Psoas muscle (tissue), 8 donors: ENCODE results near the gene ITPK1. TPM values are rescaled to one million over a fixed set of nuclear protein-coding genes. Genes with fewer than 3 reads are reported as not detected.
A peak's percentile ranks its signal among the peaks of the same experiment; 100 is the strongest.

ENCODE experiments used
- ATAC-seq, 4 donors: fragments of 200-7000 bp; cut with Tn5 transposase; one replicate each; pipeline ENCODE4 v1.9.1; 2020; ENCODE audit warnings: moderate library complexity in 3 of 4, mild to moderate bottlenecking in 2 of 4
- DNase-seq, 2 donors: peaks; one replicate each; pipeline ENCODE4 v3.0.0-alpha.2; 2020
- H3K27ac ChIP-seq: fragments of 200-600 bp; one replicate; pipeline ENCODE4 v1.8.0; 2022
- H3K27me3 ChIP-seq, 3 donors: fragments of 200-600 bp in 1 of 3; one replicate each; pipeline versions ENCODE4 v1.6.1 to v1.8.0; 2013 to 2022; ENCODE audit warnings: low read length in 2 of 3, mild to moderate bottlenecking in 2 of 3, moderate library complexity in 1 of 3; ENCODE audit not compliant: insufficient read depth in 3 of 3
- H3K36me3 ChIP-seq, 2 donors: fragments of 200-600 bp in 1 of 2; one replicate each; pipeline versions ENCODE4 v1.6.1 to v1.8.0; 2013 to 2022; ENCODE audit warnings: low read depth in 1 of 2, mild to moderate bottlenecking in 1 of 2, moderate library complexity in 1 of 2; ENCODE audit not compliant: insufficient read depth in 1 of 2
- H3K4me1 ChIP-seq: fragments of 200-600 bp; one replicate; pipeline ENCODE4 v1.8.0; 2022
- H3K4me3 ChIP-seq: fragments of 200-600 bp; one replicate; pipeline ENCODE4 v1.8.0; 2022; ENCODE audit warnings: mild to moderate bottlenecking
- H3K9me3 ChIP-seq: fragments of 200-600 bp; one replicate; pipeline ENCODE4 v1.8.0; 2022
- CTCF ChIP-seq: fragments of 200-600 bp; IDR thresholded peaks from one replicate; pipeline ENCODE4 v1.8.0; 2022; ENCODE audit warnings: antibody characterized with exemption
- WGBS, 3 donors: extraction: QIAGEN DNeasy Blood & Tissue Kit; methylation state at CpG; one replicate each; pipeline versions ENCODE4 v1.1.6 to v1.1.7; 2013; 5-methylcytosine and 5-hydroxymethylcytosine counted together
- intact Hi-C, 2 donors: fragments of 100-400 bp; cut with DNase I; formaldehyde crosslinking; loops; one replicate each; pipeline versions ENCODE4 v1.11.0 to v1.14.2; 2022
- polyA plus RNA-seq, 3 donors: library from polyadenylated mRNA; stranded (reverse); fragments of 200-250 nt; gene quantifications; one replicate each; pipeline ENCODE4 v1.2.3, GENCODE V29; 2013
- total RNA-seq, 4 donors: library from RNA; stranded (reverse); fragmentation: NEBNext Ultra II Directional in 2 of 4; extraction: Animal tissue kit (Norgen Biotek cat#: 25700) in 2 of 4; gene quantifications; one replicate each; pipeline versions ENCODE4 v1.2.1 to v1.2.4, GENCODE V29; 2021 to 2023
- donor health status: healthy with polysubstance abuse.
- donor health status: DM: no; HTN: no; CAD: no; lungs with moderate emphysema.
- donor health status: Bipolar disorder and iron deficiency.
- donor health status: healthy.
- donor health status: DM: yes; HTN: yes; CAD: no.
- donor health status: DM: no; HTN: no; CAD: no.
- donor health status: DM: no; HTN: no; CAD: no.
- donor health status: DM: yes; HTN: yes; CAD: no.

The ITPK1 gene
- total and polyA plus RNA-seq, 7 donors: 30.0 to 61.1 (median 42.7) TPM

- no peak overlapping the region for H3K27ac ChIP-seq
Observed at GRCh38 chr14:93004699-93005082, 111.0 kb downstream of the ITPK1 start.

GRCh38 chr14:93003945-93004698 is 111.6 kb downstream of the ITPK1 start:
- intact Hi-C loops: no loop called here
- TF ChIP-seq CTCF: no peak
- WGBS, 3 donors: 93 to 95% (median 94%) methylated on average over 18 of the region's 18 CpGs
- no peak for ATAC-seq
- no peak for DNase-seq
- H3K9me3 ChIP-seq: no peaks in the 10 kb centered on the region
- no peaks in the 10 kb centered on the region for H3K27me3 ChIP-seq
- H3K4me1 ChIP-seq: peaks cover 15% of the 10 kb centered on the region
- no peak overlapping the region for H3K4me3 ChIP-seq
- no peak overlapping the region for H3K27ac ChIP-seq
- H3K36me3 ChIP-seq: no peaks in the 10 kb centered on the region

More at GRCh38 chr14:93004699-93005082, 111.0 kb downstream of the ITPK1 start:
- H3K4me1 ChIP-seq: peaks cover 15% of the 10 kb centered on the region
- 89 to 99% (median 96%) methylated on average over 7 of the region's 7 CpGs for WGBS, 3 donors
- no peak overlapping the region for H3K4me3 ChIP-seq
- intact Hi-C loops: no loop called here
- DNase-seq (peak in 1 of 2 donors; percentile 44), ATAC-seq (no peak)
- no peaks in the 10 kb centered on the region for H3K36me3 ChIP-seq
- no peak for TF ChIP-seq CTCF
- H3K27me3 ChIP-seq: no peaks in the 10 kb centered on the region
- no peaks in the 10 kb centered on the region for H3K9me3 ChIP-seq

DNA sequence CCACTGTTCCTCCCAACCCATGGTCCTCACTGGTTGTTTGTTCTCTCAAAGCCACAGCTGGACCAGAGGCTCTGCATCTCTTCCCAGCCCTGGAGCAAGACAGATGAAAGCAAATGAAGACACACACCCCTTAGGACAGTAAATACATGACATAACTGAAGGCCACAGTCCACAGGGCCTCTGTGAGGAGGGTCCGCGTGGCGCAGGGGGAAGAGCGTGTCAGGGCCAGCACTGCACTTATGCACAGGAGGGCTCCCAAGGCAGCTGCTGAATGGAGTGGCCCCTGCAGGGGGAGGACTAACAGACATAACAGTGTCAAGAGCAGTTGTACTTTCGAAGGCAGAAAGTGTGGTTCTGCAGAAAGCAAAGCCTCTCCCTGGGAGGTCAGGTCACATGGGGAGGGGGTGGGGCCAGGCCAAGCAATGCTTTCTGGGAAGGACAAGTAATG is 112.8 kb downstream of the ITPK1 start:
- Histone ChIP-seq H3K36me3 (no peaks in the 10 kb centered on the region), H3K27ac (no peak overlapping the region), H3K4me1 (peaks cover 12% of the 10 kb centered on the region), H3K4me3 (no peak overlapping the region), H3K27me3 (no peaks in the 10 kb centered on the region), H3K9me3 (no peaks in the 10 kb centered on the region)
- DNase-seq (no peak), ATAC-seq (no peak)
- intact Hi-C loops: no loop called here
- TF ChIP-seq CTCF: no peak
- 90 to 94% (median 93%) methylated on average over 5 of the region's 5 CpGs for WGBS, 3 donors

- intact Hi-C loops: no loop called here
- H3K9me3 ChIP-seq: no peaks in the 10 kb centered on the region
- ATAC-seq (no peak), DNase-seq (no peak)
- H3K27me3 ChIP-seq: no peaks in the 10 kb centered on the region
- no peak overlapping the region for H3K27ac ChIP-seq
- no peaks in the 10 kb centered on the region for H3K36me3 ChIP-seq
- no peak for TF ChIP-seq CTCF
- H3K4me3 ChIP-seq: no peak overlapping the region
- 98 to 100% (median 99%) methylated on average over 6 of the region's 6 CpGs for WGBS, 3 donors
- H3K4me1 ChIP-seq: peaks cover 4% of the 10 kb centered on the region
Observed at GRCh38 chr14:93002049-93002448, 113.7 kb downstream of the ITPK1 start.

DNA sequence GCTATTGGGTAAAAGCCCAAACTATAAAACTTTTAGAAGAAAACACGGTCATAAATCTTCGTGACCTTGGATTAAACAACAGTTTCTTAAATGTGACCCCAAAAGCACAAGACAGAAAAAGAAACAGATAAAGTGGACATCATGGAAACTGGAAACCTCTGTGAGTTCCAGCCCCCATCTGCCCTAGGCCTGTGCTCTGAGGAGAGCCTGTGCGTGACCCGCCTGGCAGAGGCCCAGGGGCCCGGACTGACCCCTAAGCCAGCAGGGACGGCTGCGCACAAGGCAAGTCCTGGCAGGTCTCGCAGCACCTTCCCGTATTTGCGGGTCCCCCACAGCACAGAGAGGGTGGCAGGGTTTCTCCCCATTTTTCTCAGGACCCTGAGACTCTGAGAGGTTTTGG is 116.8 kb downstream of the ITPK1 start:
- no peak overlapping the region for H3K27ac ChIP-seq
- no peak overlapping the region for H3K4me3 ChIP-seq
- DNase-seq: no peak
- H3K36me3 ChIP-seq: peaks cover 0 to 5% of the 10 kb centered on the region in 2 donors
- no peak for ATAC-seq
- no peak for TF ChIP-seq CTCF
- no peaks in the 10 kb centered on the region for H3K9me3 ChIP-seq
- 83 to 92% (median 83%) methylated on average over 10 of the region's 10 CpGs for WGBS, 3 donors
- no peaks in the 10 kb centered on the region for H3K4me1 ChIP-seq
- intact Hi-C loops: no loop called here
- no peaks in the 10 kb centered on the region for H3K27me3 ChIP-seq
